ENCODE results near the gene MRGPRX2.

Gene MRGPRX2

DNA sequence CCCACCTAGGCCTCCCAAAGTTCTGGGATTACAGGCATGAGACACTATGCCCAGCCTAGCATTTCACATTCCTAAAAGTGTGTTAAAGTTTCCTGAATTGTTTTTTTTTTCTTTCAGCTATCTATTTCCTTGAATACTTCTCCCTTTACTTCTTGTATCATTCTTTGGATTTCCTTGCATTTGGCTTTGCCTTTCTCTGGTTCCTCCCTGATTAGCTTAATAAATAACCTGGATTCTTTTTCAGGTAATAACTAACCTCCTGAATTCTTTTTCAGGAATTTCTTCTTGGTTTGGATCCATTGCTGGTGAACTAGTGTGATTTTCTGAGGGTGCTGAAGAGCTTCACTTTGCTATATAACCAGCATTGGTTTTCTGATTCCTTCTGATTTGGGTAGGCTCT, 47.9 kb downstream of the MRGPRX2 start:
- DNase-seq (ENCODE audit: low read depth in 1 of 2, low spot score in 1 of 2), result no peak
